Thyroid gland (tissue), 4 donors: Measurements from ENCODE around the gene SPEF2. TPM values are rescaled to one million over a fixed set of nuclear protein-coding genes. Genes with fewer than 3 reads are reported as not detected.

Experiments used
- DNase-seq, 2 donors: peaks; one replicate each; pipeline ENCODE4 v3.0.0-alpha.2; 2019
- H3K27ac ChIP-seq, 3 donors: fragments of 200-600 bp; sonication (generic); 1 replicate in 2 of 3; 2 replicates in 1 of 3; pipeline ENCODE4 v1.5.1; 2016 to 2019; ENCODE audit warnings: mild to moderate bottlenecking in 1 of 3, moderate library complexity in 1 of 3
- H3K27me3 ChIP-seq: fragments of 200-600 bp; sonication (generic); one replicate; pipeline ENCODE4 v1.5.1; 2019
- H3K36me3 ChIP-seq, 2 donors: fragments of 200-600 bp; sonication (generic); one replicate each; pipeline ENCODE4 v1.5.1; 2016 to 2019
- H3K4me1 ChIP-seq, 2 donors: fragments of 200-600 bp; sonication (generic); one replicate each; pipeline ENCODE4 v1.5.1; 2017 to 2019
- H3K4me3 ChIP-seq, 3 donors: fragments of 200-600 bp; sonication (generic); replicated peaks in 1 of 3; 1 replicate in 2 of 3; 2 replicates in 1 of 3; pipeline ENCODE4 v1.5.1; 2016; ENCODE audit warnings: mild to moderate bottlenecking in 1 of 3
- H3K9me3 ChIP-seq: fragments of 200-600 bp; sonication (generic); one replicate; pipeline ENCODE4 v1.5.1; 2017
- CTCF ChIP-seq, 6 experiments: fragments of 200-600 bp in 3 of 6; fragments of 450-650 bp in 3 of 6; sonication (generic) in 3 of 6; IDR thresholded peaks; one replicate each; pipeline ENCODE4 v1.5.1; 2016 to 2019; ENCODE audit warnings: antibody characterized with exemption in 6 of 6, mild to moderate bottlenecking in 2 of 6, inconsistent platforms in 1 of 6, moderate library complexity in 1 of 6
- POLR2A ChIP-seq, 2 donors: fragments of 450-650 bp; IDR thresholded peaks; one replicate each; pipeline ENCODE4 v1.6.1; 2017; ENCODE audit warnings: antibody characterized with exemption in 2 of 2, mild to moderate bottlenecking in 2 of 2, moderate library complexity in 1 of 2
- WGBS, 2 donors: methylation state at CpG; one replicate each; pipeline ENCODE4 v1.1.5; 2017; 5-methylcytosine and 5-hydroxymethylcytosine counted together
- intact Hi-C: fragments of 100-400 bp; cut with DNase I; formaldehyde crosslinking; loops from one replicate; pipeline ENCODE4 v1.15.1; 2023
- total RNA-seq, 4 donors: library from RNA; depleted of rRNA; stranded (reverse); fragments of >200 nt; gene quantifications; one replicate each; pipeline ENCODE4 v1.2.3, GENCODE V29; 2016

Gene SPEF2
- total RNA-seq, result 10 to 100 TPM; 17.7 to 39.5 (median 21.5) TPM

- H3K27ac ChIP-seq, result peak within 1 kb of the TSS in 2 of 3 donors; percentile 22 to 42
- WGBS, 2 donors, result 6 to 8% methylated on average over 24 to 27 of the region's 55 CpGs
- intact Hi-C loops, result loop anchor here (10.0 kb wide), 1 partner anchor 307 kb away; no protein-coding TSS in a partner anchor
Observed at GRCh38 chr5:35617435-35618303, at the start of gene SPEF2. TSS of gene SPEF2 (plus strand) at chr5:35617863. CDS start at chr5:35617998, 135 bp downstream.

GRCh38 chr5:35575578-35575977 is 42.1 kb upstream of the SPEF2 start:
- no peak for DNase-seq
- TF ChIP-seq POLR2A (IDR thresholded peaks at IDR 0.05) (no peak), CTCF (IDR thresholded peaks at IDR 0.05) (no peak)
- Histone ChIP-seq H3K27me3 (no peaks in the 10 kb centered on the region), H3K4me3 (no peak overlapping the region), H3K36me3 (no peaks in the 10 kb centered on the region), H3K9me3 (no peaks in the 10 kb centered on the region), H3K27ac (no peak overlapping the region), H3K4me1 (no peaks in the 10 kb centered on the region)
- intact Hi-C loops, result no loop called here
- WGBS, 2 donors, result 53 to 66% methylated on average over 1 of the region's 1 CpG

More at GRCh38 chr5:35617435-35618303, at the start of gene SPEF2:
- peak; percentile 45 to 85 (median 79) for TF ChIP-seq CTCF (IDR thresholded peaks at IDR 0.05)
- peak in 1 of 2 donors; percentile 8 for TF ChIP-seq POLR2A (IDR thresholded peaks at IDR 0.05)
- no peaks in the 10 kb centered on the region for H3K27me3 ChIP-seq
- no peaks in the 10 kb centered on the region for H3K36me3 ChIP-seq
- H3K4me1 ChIP-seq, result peaks cover 6% of the 10 kb centered on the region in 2 donors
- no peaks in the 10 kb centered on the region for H3K9me3 ChIP-seq
- H3K4me3 ChIP-seq, result peak within 1 kb of the TSS; percentile 66 to 88 (median 76)
- peak; percentile 86 to 87 for DNase-seq

- Histone ChIP-seq H3K36me3 (no peaks in the 10 kb centered on the region), H3K9me3 (no peaks in the 10 kb centered on the region), H3K4me3 (no peak overlapping the region), H3K27ac (no peak overlapping the region), H3K4me1 (no peaks in the 10 kb centered on the region), H3K27me3 (no peaks in the 10 kb centered on the region)
- DNase-seq, result no peak
- 73 to 74% methylated on average over 2 of the region's 2 CpGs for WGBS, 2 donors
- TF ChIP-seq POLR2A (IDR thresholded peaks at IDR 0.05) (no peak), CTCF (IDR thresholded peaks at IDR 0.05) (no peak)
- intact Hi-C loops, result no loop called here
Observed at GRCh38 chr5:35587419-35587818, 30.2 kb upstream of the SPEF2 start.

- intact Hi-C loops, result no loop called here
Observed at GRCh38 chr5:35593338-35593737, 24.3 kb upstream of the SPEF2 start.

More at GRCh38 chr5:35593338-35593737, 24.3 kb upstream of the SPEF2 start:
- TF ChIP-seq CTCF (IDR thresholded peaks at IDR 0.05) (no peak), POLR2A (IDR thresholded peaks at IDR 0.05) (no peak)
- no peaks in the 10 kb centered on the region for H3K9me3 ChIP-seq
- H3K4me1 ChIP-seq, result no peaks in the 10 kb centered on the region
- no peak overlapping the region for H3K4me3 ChIP-seq
- H3K27ac ChIP-seq, result no peak overlapping the region
- WGBS, 2 donors, result 64 to 68% methylated on average over 1 of the region's 1 CpG
- DNase-seq, result no peak
- no peaks in the 10 kb centered on the region for H3K36me3 ChIP-seq
- H3K27me3 ChIP-seq, result no peaks in the 10 kb centered on the region
